HG03520 (cell line): Measurements from ENCODE around the gene ROBO4.

Source experiments
- ATAC-seq: cut with Tn5 transposase; IDR thresholded peaks from one replicate; pipeline ENCODE4 v1.9.1; 2021; ENCODE audit warnings: mild to moderate bottlenecking, moderate library complexity; ENCODE audit not compliant: unreplicated experiment

The ROBO4 gene

GRCh38 chr11:124890683-124891372, 6.8 kb downstream of the ROBO4 start:
- ATAC-seq: no peak

GRCh38 chr11:124890151-124890550, 7.5 kb downstream of the ROBO4 start:
- no peak for ATAC-seq

GRCh38 chr11:124889191-124890091, 8.2 kb downstream of the ROBO4 start:
- no peak for ATAC-seq

GRCh38 chr11:124887667-124888013, 10.0 kb downstream of the ROBO4 start:
- no peak for ATAC-seq

- ATAC-seq: no peak
Measured at GRCh38 chr11:124886978-124887666, 10.5 kb downstream of the ROBO4 start.

- no peak for ATAC-seq
Measured at GRCh38 chr11:124886476-124886875, 11.2 kb downstream of the ROBO4 start.

GRCh38 chr11:124884869-124885479, 12.7 kb downstream of the ROBO4 start:
- ATAC-seq: no peak

- no peak for ATAC-seq
Measured at GRCh38 chr11:124884340-124884739, 13.3 kb downstream of the ROBO4 start.

- ATAC-seq: no peak
Measured at GRCh38 chr11:124882339-124883071, 15.2 kb downstream of the ROBO4 start.

GRCh38 chr11:124880958-124881357, 16.7 kb downstream of the ROBO4 start:
- no peak for ATAC-seq

- ATAC-seq: no peak
Measured at GRCh38 chr11:124880290-124880611, 17.4 kb downstream of the ROBO4 start.

- no peak for ATAC-seq
Measured at GRCh38 chr11:124879493-124880289, 18.0 kb downstream of the ROBO4 start.

GRCh38 chr11:124878759-124879492, 18.7 kb downstream of the ROBO4 start:
- ATAC-seq: no peak

GRCh38 chr11:124877910-124878758, 19.5 kb downstream of the ROBO4 start:
- no peak for ATAC-seq

- no peak for ATAC-seq
Measured at GRCh38 chr11:124877631-124877909, 20.1 kb downstream of the ROBO4 start.

GRCh38 chr11:124876818-124877630, 20.6 kb downstream of the ROBO4 start:
- ATAC-seq: no peak

- peak; percentile 91 for ATAC-seq
Measured at GRCh38 chr11:124875943-124876817, 21.5 kb downstream of the ROBO4 start.
